ENCODE results near the gene RFX1.
"Not testable (repeated sequence)": the region's sequence is repeated elsewhere in the genome, so short reads cannot be mapped to it uniquely, and the experiment has no call there.

The RFX1 gene

DNA sequence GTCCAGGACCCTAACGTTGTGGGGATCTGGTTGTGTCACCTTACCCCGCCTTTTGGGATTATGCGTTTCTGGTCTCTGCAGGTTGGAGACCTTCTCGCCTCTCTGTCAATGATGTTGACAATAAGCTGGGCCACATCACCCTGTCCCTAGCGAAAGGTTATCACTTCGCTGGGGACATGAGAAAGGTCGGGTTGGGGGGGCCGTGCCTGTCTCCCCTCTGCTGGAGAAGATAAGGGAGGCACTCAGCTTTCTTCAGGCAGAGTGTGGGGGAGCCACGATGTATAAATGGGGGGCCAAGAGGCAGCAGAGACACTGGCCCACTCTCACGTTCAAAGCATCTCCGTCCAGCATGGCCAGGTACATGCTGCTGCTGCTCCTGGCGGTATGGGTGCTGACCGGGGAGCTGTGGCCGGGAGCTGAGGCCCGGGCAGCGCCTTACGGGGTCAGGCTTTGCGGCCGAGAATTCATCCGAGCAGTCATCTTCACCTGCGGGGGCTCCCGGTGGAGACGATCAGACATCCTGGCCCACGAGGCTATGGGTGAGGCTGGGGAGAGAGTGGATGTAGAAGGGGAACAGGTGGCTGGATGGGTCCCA lies 21.8 kb upstream of the RFX1 start, which contains the start of gene RLN3:
Gene RLN3 (plus strand): TSS at position 293 of the 595 bp plus-strand sequence. CDS start 57 bp downstream, at position 350.
- no peak for DNase-seq (ENCODE audit: low read depth in 2 of 2)

DNA sequence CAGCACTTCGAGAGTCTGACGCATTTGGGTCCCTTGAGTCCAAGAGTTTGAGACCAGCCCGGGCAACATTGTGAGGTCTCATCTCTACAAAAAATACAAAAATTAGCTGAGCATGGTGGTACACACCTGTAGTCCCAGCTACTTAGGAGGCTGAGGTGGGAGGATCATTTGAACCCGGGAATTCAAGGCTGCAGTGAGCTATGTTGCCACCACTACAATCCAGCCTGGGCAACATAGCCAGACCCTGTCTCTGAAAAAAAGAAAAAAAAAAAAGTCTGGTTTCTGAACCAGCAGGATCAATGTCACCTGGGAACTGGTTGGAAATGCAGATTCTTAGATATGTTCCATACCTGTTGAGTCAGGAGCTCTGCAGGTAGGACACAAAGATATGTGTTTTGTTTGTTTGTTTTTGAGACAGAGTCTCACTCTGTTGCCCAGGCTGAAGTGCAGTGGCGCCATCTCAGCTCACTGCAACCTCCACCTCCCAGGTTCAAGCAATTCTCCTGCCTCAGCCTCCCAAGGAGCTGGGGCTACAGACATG lies 20.6 kb upstream of the RFX1 start:
- DNase-seq (ENCODE audit: low read depth in 2 of 2), result not testable (repeated sequence)

DNA sequence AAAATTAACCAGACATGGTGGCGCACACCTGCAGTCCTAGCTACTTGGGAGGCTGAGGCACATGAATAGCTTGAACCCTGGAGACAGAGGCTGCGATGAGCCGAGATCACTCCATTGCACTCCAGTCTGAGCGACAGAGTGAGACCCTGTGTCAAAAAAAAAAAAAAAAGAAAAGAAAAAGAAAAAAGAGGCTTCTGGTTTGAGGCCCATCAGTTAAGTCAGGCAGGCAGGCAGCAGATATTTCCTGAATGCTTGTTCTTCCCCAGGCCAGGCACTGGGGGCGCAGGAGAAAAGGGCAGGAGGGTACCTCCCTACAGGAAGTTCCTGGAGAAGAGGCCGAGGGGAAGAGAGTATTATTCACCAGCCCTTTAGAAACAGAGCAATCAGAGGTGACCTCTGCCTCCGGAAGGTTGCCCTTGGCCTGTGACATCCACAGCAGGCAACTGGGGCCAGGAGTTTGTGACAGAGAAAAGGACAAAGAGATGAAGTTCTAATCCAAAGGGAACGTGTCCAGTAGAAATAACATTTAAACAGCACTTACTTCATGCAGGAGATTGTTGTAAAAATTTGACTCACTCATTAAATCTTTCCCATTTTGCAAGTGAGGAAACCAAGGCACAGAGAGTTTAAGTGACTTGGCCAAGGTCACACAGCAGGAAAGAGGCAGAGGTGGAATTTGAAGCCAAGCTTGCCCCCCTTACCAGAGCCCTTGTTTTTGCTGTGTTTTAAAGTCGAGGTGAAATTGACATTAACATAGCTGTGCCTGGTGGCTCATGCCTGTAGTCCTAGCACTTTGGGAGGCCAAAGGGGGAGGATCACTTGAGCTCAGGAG lies 17.5 kb upstream of the RFX1 start:
- DNase-seq (ENCODE audit: low read depth in 2 of 2), result no peak

DNA sequence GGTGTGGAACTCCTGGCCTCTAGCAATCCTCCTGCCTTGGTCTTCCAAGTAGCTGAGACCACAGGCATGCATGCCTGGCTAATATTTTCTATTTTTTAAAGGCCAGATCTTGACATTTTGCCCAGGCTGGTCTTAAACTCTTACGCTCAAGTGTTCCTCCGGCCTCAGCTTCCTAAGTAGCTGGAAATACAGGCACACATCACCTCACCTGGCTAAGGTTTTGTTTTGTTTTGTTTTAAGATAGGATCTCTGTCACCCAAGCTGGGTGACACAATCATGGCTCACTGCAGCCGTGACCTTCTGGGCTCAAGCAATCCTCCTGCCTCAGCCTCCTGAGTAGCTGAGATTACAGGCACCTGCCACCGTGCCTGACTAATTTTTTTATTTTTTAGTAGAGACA lies 16.3 kb upstream of the RFX1 start:
- DNase-seq (ENCODE audit: low read depth in 2 of 2), result no peak

DNA sequence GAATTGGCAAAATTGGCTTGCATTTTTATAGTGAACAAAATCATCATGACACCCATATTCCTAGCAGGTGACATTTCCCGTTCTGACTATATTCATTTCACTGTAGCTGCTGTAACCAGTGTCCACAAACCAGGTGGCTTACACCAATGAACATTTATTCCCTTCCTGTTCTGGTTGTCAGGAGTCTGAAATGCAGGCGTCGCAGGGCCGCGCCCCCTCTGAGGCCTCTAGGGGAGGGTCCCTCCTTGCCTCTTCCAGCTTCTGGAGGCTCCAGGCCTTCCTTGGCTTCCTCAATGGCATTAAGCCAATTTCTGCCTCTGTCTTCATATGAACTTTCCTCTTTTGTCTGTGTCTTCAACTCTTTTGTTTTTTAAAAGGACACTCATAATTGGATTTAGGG lies 15.4 kb upstream of the RFX1 start:
- no peak for DNase-seq (ENCODE audit: low read depth in 2 of 2)

DNA sequence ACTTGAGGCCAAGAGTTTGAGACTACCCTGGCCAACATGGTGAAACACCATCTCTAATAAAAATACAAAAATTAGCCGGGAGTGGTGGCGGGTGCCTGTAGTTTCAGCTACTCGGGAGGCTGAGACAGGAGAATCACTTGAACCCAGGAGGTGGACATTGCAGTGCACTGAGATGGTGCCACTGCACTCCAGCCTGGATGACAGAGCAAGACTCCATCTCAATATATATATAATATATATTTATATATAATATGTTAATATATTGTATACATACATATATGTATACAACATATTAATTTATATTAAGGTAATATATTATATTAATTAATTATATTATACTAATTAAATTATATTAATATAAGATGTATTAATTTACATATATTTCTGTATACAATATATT lies 13.6 kb upstream of the RFX1 start:
- DNase-seq (ENCODE audit: low read depth in 2 of 2), result not testable (repeated sequence)

DNA sequence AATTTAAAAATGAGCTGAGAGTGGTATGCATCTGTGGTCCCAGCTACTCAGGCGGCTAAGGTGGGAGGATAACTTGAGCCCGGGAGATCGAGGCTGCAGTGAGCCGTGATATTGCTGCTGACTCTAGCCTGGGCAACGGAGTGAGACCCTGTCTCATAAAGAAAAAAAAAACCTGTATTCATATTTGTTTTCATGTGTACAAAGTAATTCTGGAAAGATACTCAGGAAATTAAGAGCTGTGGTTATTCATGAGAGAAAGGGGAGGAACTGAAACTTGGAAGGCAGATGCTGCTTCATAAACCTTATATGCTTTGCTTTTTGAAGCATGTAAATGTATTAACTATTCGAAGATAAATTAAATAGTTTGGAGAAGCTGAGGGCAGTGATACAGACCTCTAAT lies 13.0 kb upstream of the RFX1 start:
- no peak for DNase-seq (ENCODE audit: low read depth in 2 of 2)

DNA sequence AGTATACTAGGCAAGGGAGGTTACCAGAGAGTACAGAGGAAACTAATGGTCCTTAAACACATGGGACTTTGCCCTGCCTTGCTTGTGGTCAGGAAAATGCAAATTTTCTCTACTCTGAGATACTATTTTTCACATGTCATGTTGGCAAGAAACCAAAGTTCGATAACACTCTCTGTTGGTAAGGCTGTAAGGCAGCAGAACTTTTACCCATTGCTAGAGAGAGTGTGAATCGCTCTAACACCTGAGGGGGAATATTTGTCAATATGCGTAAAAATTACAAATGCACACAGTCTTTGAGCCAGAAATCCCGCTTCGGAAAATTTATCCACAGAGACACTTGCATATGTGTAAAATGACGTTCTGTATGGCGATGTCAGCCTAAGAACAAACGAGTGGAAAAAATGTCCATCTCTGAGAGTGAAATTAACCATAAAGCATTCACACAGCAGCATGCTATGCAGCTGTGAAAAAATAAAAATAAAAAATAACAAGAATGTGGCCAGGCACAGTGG lies 9.5 kb upstream of the RFX1 start:
- DNase-seq (ENCODE audit: low read depth in 2 of 2), result no peak

DNA sequence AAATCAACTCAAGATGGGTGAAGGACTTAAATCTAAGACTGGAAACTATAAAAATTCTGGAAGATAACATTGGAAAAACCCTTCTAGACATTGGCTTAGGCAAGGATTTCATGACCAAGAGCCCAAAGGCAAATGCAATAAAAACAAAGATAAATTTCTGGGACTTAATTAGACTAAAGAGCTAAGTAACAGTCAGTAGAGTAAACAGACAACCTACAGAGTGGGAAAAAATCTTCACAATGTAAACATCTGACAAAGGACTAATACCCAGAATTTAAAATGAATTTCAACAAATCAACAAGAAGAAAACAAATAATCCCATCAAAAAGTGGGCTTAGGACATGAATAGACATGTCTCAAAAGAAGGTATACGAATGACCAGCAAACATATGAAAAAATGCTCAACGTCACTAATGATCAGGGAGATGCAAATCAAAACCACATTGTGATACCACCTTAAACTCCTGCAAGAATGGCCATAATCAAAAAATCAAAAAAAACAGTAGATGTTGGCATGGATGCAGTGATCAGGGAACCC lies 6.3 kb upstream of the RFX1 start:
- no peak for DNase-seq (ENCODE audit: low read depth in 2 of 2)

DNA sequence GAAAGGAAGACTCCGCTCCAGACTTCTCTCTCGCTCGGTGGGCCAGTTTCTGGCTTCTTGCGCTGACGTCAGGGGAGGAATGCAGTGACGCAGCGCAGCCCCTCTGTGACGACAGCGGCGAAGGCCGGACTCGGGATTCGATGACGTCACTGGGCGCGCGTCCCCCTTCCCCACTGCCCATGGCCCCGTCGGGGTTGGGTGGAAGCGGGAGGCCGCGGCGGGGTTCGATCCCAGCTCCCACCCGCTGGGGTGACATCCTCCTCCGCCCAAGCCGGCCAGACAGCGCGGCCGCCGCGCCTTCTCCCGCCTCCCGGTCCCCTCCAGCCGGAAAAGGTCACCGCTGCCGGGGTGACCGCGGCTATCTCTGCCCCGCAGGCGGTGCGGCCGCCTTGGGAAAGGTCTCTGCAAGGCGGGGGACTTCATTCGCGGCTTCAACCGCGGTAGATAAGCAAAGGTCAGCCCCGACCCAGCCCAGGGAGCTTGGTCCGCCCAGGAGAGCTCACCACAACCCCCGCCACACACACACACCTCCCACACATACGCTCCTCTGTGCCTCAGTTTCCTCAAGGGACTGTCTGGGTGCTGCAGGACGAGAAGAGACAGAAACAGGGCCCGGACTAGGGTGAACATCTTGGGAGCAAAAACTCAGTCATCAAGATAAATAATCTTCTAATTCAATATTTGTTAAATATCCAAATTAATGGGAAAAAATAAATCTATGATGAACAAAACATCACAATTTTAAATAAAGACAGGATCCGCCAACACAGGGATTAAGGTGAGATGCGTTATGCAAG lies 844 bp upstream of the RFX1 start:
- peak in 1 of 2 donors; percentile 62 for DNase-seq (ENCODE audit: low read depth in 2 of 2)

DNA sequence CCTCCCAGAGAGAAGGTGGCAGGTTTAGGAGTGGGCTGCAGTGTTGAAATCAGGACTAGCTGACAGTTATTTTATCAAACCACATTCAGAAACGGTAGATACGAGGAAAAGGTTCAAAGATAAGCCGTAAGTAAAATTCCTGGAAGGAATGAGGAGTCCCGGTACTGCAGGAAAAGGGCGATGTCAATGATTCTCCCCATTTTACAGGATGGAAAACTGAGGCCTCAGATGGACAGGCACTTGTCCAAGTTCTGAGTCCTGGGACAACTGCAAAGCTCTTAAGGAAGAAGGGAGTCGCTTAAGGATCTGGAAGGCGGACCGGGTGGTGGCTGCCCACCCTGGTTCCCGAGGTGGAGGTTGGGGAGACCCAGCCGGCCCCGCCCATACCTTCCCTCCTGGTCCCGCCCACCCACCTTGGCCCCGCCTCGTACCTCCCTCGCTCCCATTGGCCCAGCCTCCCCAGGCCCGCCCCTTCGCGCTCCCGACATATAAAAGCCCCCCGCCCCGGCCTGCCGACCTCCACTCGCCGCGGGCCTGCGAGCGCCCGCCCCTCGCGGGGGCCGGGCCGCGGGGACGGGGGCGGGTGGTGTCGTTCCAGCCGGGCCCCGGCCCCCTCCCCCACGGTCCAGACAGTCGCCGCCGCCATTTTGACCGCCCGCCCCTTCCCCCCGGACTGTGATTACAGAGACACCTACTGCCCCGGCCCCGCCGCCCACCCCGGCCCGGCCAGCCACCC lies 603 bp downstream of the RFX1 start:
- peak; percentile 84 to 89 for DNase-seq (ENCODE audit: low read depth in 2 of 2)

DNA sequence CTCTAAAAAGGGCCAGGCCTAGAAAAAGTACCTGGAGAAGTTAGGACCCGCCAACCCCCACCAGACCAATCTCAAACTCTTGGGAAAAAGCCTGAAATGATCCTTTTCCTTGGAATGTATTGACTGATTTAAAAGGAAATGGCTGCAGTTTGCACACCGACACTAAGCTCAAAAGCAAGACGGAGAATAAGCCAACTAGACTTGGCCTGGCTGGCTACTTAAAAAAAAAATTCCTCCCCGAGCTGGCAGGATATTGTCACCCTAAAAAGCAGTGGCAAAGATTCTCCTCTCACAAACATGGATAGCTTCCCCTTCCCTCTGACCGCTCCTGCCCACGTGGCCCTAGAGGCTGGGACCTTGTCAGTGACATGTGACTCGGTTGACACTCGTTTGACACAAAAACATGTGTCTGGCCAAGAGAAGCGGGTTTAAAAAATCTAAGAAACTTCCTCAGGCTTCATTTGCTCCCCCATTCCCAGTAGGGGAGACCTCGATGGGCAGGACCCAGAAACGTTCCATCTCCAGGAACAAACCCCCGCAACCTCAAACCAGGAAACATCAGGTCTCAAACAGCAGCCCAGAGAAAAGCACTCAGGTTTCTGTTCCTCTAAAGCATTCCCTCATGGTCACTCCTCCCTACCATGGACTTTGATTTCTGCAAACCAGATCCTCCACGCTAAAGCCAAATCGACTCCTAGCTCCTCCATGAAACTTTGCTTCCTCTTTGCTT lies 1.3 kb downstream of the RFX1 start:
- no peak for DNase-seq (ENCODE audit: low read depth in 2 of 2)

DNA sequence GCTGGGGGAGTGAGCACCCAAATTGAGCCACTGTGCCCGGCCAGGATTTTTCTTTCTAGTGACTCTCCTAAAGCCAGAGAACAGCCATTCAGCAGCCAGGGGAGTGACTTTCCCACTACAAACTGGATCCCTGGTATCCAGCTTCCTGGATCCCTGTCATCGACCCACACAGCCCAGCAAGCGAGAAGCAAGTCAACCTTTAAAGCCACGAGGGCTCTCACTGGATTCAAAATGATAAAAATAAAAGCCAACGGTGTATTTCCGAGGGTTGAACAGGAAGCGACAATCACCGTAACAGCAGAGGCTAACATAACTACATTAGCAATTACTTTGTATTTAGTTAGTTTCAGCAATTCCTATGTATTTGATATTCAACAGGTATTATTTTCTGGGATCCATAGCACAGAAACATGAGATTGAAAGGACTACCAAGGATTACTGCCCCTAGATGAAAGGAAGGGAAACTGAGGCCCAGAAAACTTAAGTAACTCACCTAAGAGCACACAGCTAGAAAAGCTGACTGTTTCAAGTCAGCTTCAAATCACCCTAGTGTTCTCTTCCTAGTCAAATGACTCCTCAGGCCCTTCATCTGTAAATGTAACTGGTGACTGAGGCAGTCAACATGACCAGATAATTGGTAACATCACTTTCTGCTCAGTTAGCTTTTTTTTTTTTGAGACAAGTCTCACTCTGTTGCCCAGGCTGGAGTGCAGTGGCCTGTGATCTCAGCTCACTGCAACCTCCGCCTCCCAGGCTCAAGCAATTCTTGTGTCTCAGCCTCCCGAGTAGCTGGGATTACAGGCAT lies 2.7 kb downstream of the RFX1 start:
- DNase-seq (ENCODE audit: low read depth in 2 of 2), result no peak

DNA sequence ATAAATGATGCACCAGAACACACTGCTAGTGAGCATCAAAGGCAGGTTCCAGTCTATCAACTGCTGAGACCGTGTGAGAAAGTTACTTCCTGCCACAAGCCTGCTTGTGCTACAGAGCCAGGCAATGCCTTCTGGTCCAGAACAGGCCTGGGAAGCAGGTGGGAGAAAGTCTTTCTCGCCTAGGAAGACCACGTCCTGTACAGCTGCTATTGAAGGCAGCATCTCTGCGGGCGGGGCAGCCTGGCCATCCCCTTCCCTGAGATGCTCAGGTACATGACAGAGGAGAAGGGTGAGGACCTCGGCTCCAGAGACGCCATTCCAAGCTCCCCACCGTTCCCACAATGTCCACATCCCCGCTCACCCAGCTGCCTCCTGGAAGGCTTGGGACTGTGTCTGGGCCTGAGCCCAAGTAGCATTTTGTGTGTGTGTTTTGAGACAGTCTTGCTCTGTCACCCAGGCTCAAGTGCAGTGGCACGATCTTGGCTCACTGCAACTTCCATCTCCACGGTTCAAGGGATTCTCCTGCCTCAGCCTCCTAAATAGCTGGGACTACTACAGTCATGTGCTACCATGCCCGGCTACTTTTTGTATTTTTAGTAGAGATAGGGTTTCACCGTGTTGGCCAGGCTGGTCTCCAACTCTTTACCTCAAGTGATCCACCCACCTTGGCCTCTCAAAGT lies 3.4 kb downstream of the RFX1 start:
- no peak for DNase-seq (ENCODE audit: low read depth in 2 of 2)

DNA sequence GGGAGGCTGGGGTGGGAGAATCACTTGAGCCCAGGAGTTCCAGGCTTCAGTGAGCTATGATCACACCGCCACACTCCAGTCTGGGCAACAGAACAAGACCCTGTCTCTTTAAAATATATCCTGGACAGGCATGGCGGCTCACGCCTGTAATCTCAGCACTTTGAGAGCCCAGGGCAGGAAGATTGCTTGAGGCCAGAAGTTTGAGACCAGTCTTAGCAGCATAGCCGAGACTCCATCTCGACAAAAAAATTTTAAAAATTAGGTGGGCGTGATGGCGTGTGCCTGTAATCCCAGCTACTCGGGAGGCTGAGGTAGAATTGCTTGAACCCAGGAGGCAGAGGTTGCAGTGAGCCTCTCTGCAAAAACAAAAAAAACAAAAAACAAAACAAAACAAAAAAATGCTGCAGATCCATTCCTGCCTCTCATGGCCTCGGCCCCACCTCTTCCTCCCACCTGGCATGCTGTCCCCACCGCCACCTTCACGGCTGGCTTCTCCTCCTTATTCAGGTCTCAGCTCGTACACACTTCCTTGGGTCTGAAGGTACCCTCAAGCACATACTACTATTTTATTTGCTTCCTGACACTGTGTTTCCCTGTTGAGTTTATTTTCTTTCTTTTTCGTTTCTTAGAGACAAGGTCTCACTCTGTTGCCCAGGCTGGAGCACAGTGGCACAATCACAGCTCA lies 5.3 kb downstream of the RFX1 start:
- no peak for DNase-seq (ENCODE audit: low read depth in 2 of 2)

DNA sequence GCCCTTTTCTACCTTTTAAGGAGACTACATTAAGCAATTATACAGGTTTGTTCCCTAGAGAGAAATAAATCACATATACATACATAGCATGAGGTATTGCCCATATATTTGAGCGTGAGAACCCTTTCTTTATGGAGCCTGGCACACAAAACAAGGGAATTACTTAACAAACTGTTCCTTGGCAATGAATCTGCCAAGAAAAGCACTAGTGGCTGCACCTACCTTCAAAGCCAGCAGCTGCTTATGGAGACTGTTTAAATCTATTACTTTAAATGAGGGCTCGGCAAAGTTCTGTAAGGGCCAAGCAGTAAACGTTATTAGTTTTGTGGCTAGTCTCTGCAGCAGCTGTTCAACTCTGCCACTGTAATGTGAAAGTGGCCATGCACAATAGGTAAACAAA lies 7.0 kb downstream of the RFX1 start:
- no peak for DNase-seq (ENCODE audit: low read depth in 2 of 2)

DNA sequence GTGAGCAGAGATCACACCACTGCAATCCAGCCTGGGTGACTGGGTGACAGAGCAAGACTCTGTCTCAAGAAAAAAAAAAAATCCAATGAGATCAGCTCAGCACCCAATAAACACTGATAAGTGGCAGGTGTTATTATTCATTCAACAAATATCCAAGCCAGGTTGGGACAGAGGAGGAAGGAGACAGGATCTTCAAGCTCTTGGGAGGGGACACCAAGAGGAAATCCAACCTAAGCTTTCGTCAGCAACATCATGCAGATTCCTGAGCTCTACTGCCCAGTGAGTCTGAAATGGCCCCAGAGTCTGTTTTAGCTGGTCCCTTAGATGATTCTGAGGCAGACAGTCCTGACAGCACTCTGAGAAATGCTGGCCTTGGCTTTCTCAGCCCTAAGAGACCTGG lies 7.7 kb downstream of the RFX1 start:
- no peak for DNase-seq (ENCODE audit: low read depth in 2 of 2)

DNA sequence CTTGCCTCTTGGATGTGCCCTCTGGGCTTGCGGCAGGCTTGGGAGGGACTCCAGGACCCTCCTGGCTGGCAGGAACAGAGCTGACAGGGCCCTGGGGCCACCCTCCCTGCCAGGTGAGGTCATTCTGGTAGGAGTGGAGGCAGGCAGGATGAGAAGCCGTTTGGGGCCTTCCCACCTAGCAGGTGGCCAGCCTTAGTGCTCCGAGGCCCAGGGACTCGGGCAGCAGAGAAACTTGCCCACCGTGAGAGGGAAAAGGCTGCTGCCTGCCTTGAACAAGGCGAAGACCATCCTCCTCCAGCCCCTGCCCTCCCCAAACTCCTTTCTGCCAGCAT lies 8.5 kb downstream of the RFX1 start:
- DNase-seq (ENCODE audit: low read depth in 2 of 2), result no peak
